HT-29 (cell line): ENCODE measurements around the gene RABGAP1. TPM values are rescaled to one million over a fixed set of nuclear protein-coding genes. Genes with fewer than 3 reads are reported as not detected.

Source experiments
- DNase-seq: peaks from one replicate; pipeline ENCODE4 v3.0.0-alpha.2; 2015; ENCODE audit warnings: low spot score
- total RNA-seq: library from RNA; depleted of rRNA; stranded (reverse); fragments of >200 nt; shearing (Covaris generic); gene quantifications from 2 replicates; pipeline ENCODE4 v1.2.3, GENCODE V29; 2014

RABGAP1 gene
- total RNA-seq, 1 experiment from 2014 or later: 21.1 TPM

- no peak for DNase-seq
Measured at GRCh38 chr9:123046406-123047195, 105.8 kb downstream of the RABGAP1 start.

GRCh38 chr9:123048748-123049147 is 107.9 kb downstream of the RABGAP1 start:
- DNase-seq: no peak

- no peak for DNase-seq
Measured at GRCh38 chr9:123049589-123050222, 108.9 kb downstream of the RABGAP1 start.

- DNase-seq: no peak
Measured at GRCh38 chr9:123053046-123053445, 112.2 kb downstream of the RABGAP1 start.

- DNase-seq: no peak
Measured at GRCh38 chr9:123053711-123054110, 112.9 kb downstream of the RABGAP1 start.

GRCh38 chr9:123058834-123059233 is 118.0 kb downstream of the RABGAP1 start:
- DNase-seq: no peak

GRCh38 chr9:123059472-123060220 is 118.8 kb downstream of the RABGAP1 start:
- no peak for DNase-seq

GRCh38 chr9:123061216-123061615 is 120.4 kb downstream of the RABGAP1 start:
- DNase-seq: no peak

GRCh38 chr9:123062351-123063176 is 121.7 kb downstream of the RABGAP1 start:
- no peak for DNase-seq

- DNase-seq: no peak
Measured at GRCh38 chr9:123063177-123063598, 122.4 kb downstream of the RABGAP1 start.

GRCh38 chr9:123063896-123064295 is 123.1 kb downstream of the RABGAP1 start:
- no peak for DNase-seq

- no peak for DNase-seq
Measured at GRCh38 chr9:123064716-123065115, 123.9 kb downstream of the RABGAP1 start.

GRCh38 chr9:123065196-123065595 is 124.4 kb downstream of the RABGAP1 start:
- DNase-seq: no peak

GRCh38 chr9:123067136-123067535 is 126.3 kb downstream of the RABGAP1 start:
- no peak for DNase-seq

- DNase-seq: no peak
Measured at GRCh38 chr9:123069010-123069481, 128.2 kb downstream of the RABGAP1 start.

- DNase-seq: no peak
Measured at GRCh38 chr9:123070198-123070597, 129.4 kb downstream of the RABGAP1 start.

- no peak for DNase-seq
Measured at GRCh38 chr9:123072407-123072995, 131.7 kb downstream of the RABGAP1 start.

- no peak for DNase-seq
Measured at GRCh38 chr9:123073441-123073840, 132.6 kb downstream of the RABGAP1 start.

GRCh38 chr9:123073991-123074422 is 133.2 kb downstream of the RABGAP1 start:
- DNase-seq: no peak

- no peak for DNase-seq
Measured at GRCh38 chr9:123074628-123075027, 133.8 kb downstream of the RABGAP1 start.

- DNase-seq: no peak
Measured at GRCh38 chr9:123080444-123080843, 139.6 kb downstream of the RABGAP1 start.
